HG03025 (cell line): Measurements from ENCODE around the gene CREB3L1.

Experiments used
- ATAC-seq: cut with Tn5 transposase; IDR thresholded peaks from one replicate; pipeline ENCODE4 v1.9.1; 2021; ENCODE audit warnings: mild to moderate bottlenecking, moderate library complexity; ENCODE audit not compliant: unreplicated experiment, low FRiP score

Gene CREB3L1

DNA sequence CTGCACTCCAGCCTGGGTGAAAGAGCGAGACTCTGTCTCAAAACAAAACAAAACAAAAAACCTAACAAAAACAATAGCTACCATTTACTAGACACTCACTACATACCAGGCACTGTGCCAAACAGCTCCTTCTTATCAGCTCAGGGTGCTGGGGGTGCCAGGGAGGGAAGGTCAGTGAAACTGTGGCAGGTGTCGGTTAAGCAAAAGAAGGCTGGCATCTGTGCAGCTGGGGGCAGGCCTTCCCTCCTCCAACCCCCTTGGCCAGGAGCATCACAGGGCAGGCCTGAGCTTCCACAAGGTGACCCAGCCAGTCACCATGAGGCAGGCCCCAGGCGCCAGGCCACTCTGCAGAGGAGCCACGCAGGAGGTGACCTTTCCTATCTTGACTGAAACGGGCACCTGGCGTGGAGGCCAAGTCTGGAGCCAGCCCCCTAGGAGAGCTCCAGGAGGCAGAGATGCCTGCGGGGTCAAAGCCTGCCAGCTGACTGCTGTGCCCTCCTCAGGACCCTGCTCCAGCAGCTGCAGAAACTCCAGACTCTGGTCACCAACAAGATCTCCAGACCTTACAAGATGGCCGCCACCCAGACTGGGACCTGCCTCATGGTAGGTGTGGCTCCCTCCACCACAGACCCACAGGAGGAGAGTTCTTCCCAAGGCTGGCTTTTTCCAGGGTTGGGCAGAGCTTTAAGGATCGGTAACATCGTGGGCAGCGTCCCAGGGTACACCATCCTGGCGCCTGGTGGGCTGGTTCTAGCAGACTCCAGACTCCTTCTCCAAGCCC lies 38.5 kb downstream of the CREB3L1 start:
- no peak for ATAC-seq

DNA sequence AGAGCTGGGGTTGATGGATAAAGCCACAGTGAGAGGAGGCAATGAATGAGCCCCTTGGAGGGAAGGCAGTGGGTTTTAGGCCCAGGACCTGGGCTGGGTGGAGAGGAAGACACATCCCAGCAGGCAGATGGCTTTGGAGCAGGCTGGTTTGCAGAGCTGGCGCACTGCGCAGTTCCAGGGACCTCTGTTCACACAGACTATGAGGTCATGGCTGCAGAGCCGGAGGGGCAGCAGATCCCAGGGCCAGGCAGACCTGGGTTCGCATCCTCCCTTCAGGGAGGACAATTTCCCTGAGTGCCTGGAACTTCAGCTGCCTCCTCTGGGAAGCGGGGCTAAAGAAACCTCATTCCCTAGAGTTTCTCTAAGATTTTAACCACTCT lies 41.6 kb downstream of the CREB3L1 start:
- ATAC-seq, result no peak

- ATAC-seq, result no peak
These were observed 44.3 kb downstream of the CREB3L1 start for GRCh38 chr11:46321757-46322156.

DNA sequence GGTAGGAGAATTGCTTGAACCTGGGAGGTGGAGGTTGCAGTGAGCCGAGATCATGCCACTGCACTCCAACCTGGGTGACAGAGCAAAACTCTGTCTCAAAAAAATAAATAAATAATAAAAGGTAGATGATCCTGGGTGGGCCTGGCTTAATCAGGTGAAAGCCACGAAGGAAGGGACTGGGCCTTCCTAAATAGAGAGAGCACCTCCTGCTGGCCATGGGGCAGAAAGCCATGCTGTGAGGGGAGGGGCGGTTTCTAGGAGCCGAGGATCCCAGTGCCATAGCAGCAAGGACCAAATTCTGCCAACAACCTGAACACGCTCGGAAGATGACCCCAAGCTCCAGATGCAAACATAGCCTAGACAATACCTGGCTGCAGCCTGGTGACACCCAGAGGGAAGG lies 45.3 kb downstream of the CREB3L1 start:
- no peak for ATAC-seq

DNA sequence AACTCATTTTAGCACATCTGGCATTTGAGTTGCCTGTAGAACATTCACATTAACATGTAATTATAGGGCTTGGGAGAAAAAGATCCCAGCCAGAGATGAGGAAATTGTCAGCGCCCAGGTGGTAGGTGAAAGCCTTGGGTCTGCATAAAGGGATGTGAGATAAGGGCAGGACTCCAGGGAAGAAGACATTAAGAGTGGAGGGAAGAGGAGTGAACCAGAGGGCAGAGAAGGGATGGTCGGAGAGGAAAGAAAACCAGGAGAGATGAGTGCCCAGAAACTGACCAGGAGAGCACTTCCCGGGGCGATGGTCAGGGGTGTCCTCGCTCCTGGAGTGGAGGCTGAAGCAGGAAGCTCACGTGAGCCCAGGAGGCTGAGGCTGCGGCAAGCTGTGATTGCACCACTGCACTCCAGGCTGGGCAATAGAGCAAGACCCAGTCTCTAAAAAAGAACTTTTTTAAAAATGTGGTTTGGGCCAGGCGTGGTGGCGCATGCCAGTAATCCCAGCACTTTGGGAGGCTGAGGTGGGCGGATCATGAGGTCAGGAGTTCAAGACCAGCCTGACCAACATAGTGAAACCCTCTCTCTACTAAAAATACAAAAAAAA lies 49.5 kb downstream of the CREB3L1 start:
- no peak for ATAC-seq

GRCh38 chr11:46327829-46328228 lies 50.4 kb downstream of the CREB3L1 start:
- ATAC-seq, result no peak

DNA sequence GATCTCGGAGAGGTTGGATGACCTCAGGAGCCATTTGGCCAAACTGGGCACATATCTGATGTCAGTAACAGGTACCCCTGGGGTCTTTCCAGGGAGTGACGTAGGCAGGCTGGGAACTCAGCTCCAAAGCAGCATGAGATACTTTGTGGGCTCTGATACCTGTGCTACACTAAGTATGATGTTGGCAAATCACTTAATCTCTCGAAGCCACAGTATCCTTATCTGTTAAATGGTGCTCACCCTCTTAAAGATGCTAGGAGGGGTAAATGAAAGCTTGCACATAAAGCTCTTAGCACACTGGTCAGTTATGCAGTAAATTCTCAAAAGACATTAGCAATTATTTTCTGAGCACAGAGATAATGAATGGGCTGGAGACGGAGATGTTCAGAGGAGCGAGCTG lies 52.7 kb downstream of the CREB3L1 start:
- ATAC-seq, result no peak

GRCh38 chr11:46330563-46331281 lies 53.3 kb downstream of the CREB3L1 start:
- no peak for ATAC-seq

DNA sequence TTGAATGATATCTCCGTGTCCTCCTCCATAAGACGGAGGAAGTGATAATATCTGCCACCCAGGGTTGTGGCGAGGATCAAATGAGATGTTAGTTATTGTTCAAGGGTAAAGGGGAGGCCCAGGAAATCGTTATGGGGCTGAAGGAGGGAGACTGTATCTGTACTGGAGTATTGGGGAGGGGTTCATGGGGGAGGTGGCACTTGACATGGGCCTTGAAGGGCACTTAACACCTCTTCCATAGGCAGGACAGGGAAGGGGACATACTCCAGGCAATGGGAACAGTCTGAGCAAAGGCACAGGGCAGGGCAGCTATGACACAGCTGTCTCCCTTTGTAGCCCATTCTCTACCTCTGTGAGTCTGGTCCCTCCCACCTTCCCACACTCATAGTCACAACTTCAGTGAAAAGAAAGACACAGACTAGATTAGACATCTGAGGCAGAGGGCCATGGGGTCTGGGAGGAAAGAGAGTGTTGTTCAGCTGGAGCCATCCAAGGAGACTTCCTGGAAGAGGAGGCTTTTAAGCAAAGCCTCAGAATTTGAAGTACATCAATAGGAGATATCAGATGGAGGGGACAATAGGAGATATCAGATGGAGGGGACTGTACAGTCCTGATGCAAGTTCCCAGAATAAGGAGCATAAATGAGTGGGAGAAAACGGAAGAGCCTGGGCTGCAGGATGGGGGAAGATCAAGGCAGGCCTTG lies 54.0 kb downstream of the CREB3L1 start:
- no peak for ATAC-seq

DNA sequence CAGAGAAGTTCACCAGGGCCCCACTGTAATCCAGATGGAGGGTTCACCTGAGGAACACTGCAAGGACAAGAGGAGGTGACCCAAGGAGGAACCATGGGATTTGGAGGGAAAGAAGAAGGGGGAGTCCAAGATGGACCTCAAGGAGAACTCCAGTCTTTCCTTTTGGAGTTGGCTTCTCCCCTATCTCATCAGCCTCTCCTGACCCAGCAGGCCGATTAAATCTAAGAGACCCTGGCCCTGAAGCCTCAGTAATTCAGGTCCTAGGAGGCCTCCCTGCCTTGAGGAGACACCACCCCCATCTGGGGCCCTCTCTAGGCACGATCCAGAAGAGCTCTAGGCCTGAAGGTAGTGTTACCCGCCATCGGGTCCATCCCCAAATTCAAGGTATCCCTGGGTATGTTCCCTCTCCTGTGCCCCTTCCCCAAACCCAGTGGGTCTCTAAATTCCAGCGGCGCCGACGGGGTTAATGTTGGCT lies 54.7 kb downstream of the CREB3L1 start:
- no peak for ATAC-seq

- no peak for ATAC-seq
These were observed 55.3 kb downstream of the CREB3L1 start for GRCh38 chr11:46332568-46333393.

DNA sequence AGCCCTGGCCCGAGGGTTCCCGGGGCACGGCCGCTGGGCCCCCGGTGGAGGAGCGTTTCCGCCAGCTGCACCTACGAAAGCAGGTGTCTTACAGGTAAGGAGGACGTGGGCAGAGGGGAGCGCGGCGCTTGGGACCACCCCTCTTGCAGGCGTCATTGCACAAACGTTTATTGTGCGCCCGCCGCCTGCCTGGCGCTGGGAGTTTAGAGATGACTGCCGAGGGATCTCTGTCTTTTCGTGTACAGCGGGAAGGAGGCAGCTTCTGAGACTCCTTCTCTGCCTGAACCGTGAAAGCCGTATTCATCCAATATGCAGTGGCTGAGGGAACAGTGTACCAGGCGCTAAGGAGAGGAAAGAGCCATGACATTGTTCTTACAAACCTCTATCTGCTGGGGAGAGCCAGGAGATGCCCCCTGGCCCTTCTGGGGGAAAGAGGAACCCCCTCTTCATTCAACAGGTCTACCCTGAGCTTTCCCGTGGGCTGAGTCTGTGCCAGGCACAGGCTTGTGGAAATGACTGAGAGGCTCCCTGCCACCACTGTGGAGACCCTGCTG lies 56.0 kb downstream of the CREB3L1 start:
- no peak for ATAC-seq

- no peak for ATAC-seq
These were observed 56.7 kb downstream of the CREB3L1 start for GRCh38 chr11:46334211-46334610.

- no peak for ATAC-seq
These were observed 57.8 kb downstream of the CREB3L1 start for GRCh38 chr11:46335271-46335670.

GRCh38 chr11:46335890-46336562 lies 58.6 kb downstream of the CREB3L1 start:
- no peak for ATAC-seq

DNA sequence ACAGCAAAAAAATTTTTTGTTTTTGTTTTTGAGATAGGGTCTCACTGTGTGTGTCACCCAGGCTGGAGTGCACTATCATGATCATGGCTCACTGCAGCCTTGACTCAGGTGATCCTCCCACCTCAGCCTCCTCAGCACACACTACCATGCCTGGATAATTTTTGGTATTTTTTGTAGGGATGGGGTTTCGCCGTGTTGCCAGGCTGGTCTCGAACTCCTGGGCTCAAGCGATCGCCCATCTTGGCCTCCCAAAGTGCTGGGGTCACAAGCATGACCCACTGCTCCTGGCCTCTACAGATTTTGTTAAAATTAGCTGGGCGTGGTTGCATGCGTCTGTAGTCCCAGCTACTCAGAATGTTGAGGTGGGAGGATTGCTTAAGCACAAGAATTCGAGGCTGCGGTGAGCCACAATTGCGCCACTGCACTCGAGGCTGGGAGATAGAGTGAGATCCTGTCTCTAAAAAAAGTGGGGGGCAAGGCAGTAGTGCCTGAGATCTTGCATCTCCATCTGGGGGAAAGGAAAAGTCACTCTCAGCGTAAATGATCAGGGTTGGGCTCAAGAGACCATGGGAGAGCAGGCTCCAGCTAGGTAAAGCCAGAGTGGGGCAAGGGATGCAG lies 59.2 kb downstream of the CREB3L1 start:
- ATAC-seq, result no peak

DNA sequence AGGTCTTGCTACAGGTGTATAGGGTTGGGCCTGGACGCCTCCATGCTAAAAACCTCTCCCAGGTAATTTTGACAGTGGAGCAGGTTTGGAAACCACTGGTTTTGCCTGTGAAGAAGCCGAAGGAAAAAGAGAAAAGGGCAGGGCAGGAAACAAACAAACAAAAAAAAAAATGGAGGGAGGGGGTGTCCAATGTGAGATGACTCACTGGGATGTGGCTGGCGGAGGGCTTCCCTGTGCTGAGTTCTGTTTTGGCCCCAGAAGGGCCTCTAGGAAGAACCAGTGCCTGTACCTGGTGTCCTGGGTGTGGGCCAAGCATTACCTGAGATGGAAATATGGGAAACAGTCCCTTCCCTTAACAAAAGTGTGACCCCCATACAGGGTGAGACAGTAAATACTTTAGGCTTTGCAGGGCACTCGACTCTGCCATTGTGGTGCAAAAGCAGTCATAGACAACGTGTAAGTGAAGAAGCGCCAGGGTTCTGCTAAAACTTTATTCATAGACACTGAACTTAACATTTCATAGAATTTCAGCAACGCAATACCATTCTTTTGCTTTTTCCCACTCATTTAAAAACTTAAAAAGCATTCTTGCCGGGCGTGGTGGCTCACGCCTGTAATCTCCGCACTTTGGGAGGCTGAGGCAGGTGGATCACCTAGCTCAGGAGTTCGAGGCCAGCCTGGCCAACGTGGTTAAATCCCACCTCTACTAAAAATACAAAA lies 60.3 kb downstream of the CREB3L1 start:
- no peak for ATAC-seq

DNA sequence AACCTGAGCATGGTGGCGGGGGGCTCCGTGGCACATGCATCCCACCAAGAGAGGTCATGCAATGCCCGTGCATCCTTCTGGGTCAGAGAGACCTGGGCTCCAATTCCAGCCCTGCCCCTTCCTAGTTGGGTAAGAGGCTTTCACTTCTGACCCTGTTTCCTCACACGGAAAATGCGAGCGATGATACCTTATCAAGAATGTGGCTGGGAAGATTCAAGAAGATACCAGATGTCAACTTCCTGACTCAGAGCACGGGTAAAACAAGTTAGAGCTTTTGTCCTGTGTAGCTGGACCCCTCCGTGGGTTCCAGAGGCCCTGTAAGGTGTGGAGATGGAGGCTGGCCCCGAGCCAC lies 61.1 kb downstream of the CREB3L1 start:
- ATAC-seq, result no peak
